ENCODE measurements around the gene F10. TPM values are rescaled to one million over a fixed set of nuclear protein-coding genes. Genes with fewer than 3 reads are reported as not detected.

Gene F10
- total RNA-seq, 5 donors from 2014 or later (not counting 1 experiment from before 2014, with no cell fraction given) = not detected

DNA sequence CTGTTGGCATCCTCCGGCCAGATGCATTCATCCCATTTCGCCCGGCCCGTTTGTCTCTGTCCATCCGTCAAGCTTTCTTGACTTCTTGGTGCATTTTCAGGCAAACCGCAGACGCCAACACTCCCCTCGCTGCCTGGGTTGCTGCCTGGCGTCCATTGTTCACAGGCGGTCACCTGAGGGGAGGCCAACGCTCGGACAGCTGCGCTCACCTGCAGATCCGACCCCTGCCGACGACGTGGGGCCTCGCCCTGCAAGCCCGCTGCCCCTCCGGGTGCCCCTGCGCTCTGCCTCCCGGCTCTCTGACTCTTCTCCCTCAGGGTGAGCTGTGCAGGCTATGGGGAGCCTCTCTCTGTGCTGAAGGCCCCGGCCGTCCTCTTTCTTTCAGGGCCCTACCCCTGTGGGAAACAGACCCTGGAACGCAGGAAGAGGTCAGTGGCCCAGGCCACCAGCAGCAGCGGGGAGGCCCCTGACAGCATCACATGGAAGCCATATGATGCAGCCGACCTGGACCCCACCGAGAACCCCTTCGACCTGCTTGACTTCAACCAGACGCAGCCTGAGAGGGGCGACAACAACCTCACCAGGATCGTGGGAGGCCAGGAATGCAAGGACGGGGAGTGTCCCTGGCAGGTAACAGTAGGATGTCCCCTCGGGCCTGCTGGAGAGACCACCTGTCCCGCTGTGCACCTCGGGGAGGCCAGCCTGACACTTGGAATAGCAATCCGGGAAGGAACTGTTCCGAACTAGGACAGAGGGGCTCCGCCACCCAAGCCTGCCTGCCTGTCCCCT is 21.1 kb downstream of the F10 start:
- ChIA-PET POLR2A (interaction anchor here in 1 of 2 donors (0.7 kb wide), 1 partner anchor 132 kb away, joined by 10 read pairs; no protein-coding TSS in a partner anchor), CTCF (no interaction called here)
- Histone ChIP-seq H3K4me3 (ENCODE audit: control insufficient read depth in 1 of 2, extremely low read depth in 1 of 2, low read length in 1 of 2) (no peak overlapping the region), H3K36me3 (ENCODE audit: control insufficient read depth in 2 of 2, extremely low read depth in 1 of 2, insufficient read depth in 1 of 2, low read length in 1 of 2) (no peaks in the 10 kb centered on the region), H3K27me3 (replicated peaks in 1 of 2; ENCODE audit: control insufficient read depth in 2 of 2, extremely low read depth in 1 of 2, insufficient read depth in 2 of 2, low read length in 1 of 2) (peaks cover 0 to 28% of the 10 kb centered on the region in 2 experiments), H3K9me3 (no peaks in the 10 kb centered on the region), H3K27ac (ENCODE audit: low read length) (no peak overlapping the region), H3K4me1 (ENCODE audit: control insufficient read depth in 1 of 2, extremely low read depth in 1 of 2, insufficient read depth in 2 of 2, low read length in 2 of 2) (no peaks in the 10 kb centered on the region)
- no peak for DNase-seq
- no peak for ATAC-seq (replicated peaks in 1 of 4)
- 88% methylated on average over 39 of the region's 39 CpGs for WGBS (ENCODE audit: insufficient coverage)
- Mint-ChIP-seq H3K36me3 (no peaks in the 10 kb centered on the region), H3K9me3 (no peaks in the 10 kb centered on the region), H3K4me1 (no peaks in the 10 kb centered on the region), H3K27me3 (peaks cover 3 to 8% of the 10 kb centered on the region in 2 donors), H3K4me3 (no peak overlapping the region), H3K27ac (no peak overlapping the region)

- H3K27me3 Mint-ChIP-seq = peaks cover 0 to 8% of the 10 kb centered on the region in 2 donors
- 84% methylated on average over 4 of the region's 12 CpGs for WGBS (ENCODE audit: insufficient coverage)
Observed at GRCh38 chr13:113144255-113144629, 21.6 kb downstream of the F10 start.

GRCh38 chr13:113145496-113145895 is 22.9 kb downstream of the F10 start:
- CTCF ChIA-PET = no interaction called here
- no peaks in the 10 kb centered on the region for H3K4me1 ChIP-seq (ENCODE audit: control insufficient read depth in 1 of 2, extremely low read depth in 1 of 2, insufficient read depth in 2 of 2, low read length in 2 of 2)
- no peak overlapping the region for H3K4me3 ChIP-seq (ENCODE audit: control insufficient read depth in 1 of 2, extremely low read depth in 1 of 2, low read length in 1 of 2)
- Mint-ChIP-seq H3K27ac (no peak overlapping the region), H3K4me3 (no peak overlapping the region), H3K27me3 (peaks cover 0 to 8% of the 10 kb centered on the region in 2 donors), H3K4me1 (no peaks in the 10 kb centered on the region), H3K36me3 (no peaks in the 10 kb centered on the region), H3K9me3 (no peaks in the 10 kb centered on the region)
- H3K36me3 ChIP-seq (ENCODE audit: control insufficient read depth in 2 of 2, extremely low read depth in 1 of 2, insufficient read depth in 1 of 2, low read length in 1 of 2) = no peaks in the 10 kb centered on the region
- WGBS (ENCODE audit: insufficient coverage) = 26% methylated on average over 7 of the region's 12 CpGs
- H3K27ac ChIP-seq (ENCODE audit: low read length) = no peak overlapping the region
- DNase-seq (no peak), ATAC-seq (replicated peaks in 1 of 4) (no peak)
- POLR2A ChIA-PET = no interaction called here
- H3K9me3 ChIP-seq = no peaks in the 10 kb centered on the region
- H3K27me3 ChIP-seq (replicated peaks in 1 of 2; ENCODE audit: control insufficient read depth in 2 of 2, extremely low read depth in 1 of 2, insufficient read depth in 2 of 2, low read length in 1 of 2) = peaks cover 0 to 32% of the 10 kb centered on the region in 2 experiments

More at GRCh38 chr13:113144255-113144629, 21.6 kb downstream of the F10 start:
- ATAC-seq (replicated peaks in 1 of 4) (no peak), DNase-seq (no peak)
- Histone ChIP-seq H3K36me3 (ENCODE audit: control insufficient read depth in 2 of 2, extremely low read depth in 1 of 2, insufficient read depth in 1 of 2, low read length in 1 of 2) (no peaks in the 10 kb centered on the region), H3K4me1 (ENCODE audit: control insufficient read depth in 1 of 2, extremely low read depth in 1 of 2, insufficient read depth in 2 of 2, low read length in 2 of 2) (no peaks in the 10 kb centered on the region), H3K9me3 (no peaks in the 10 kb centered on the region), H3K27ac (ENCODE audit: low read length) (no peak overlapping the region), H3K27me3 (replicated peaks in 1 of 2; ENCODE audit: control insufficient read depth in 2 of 2, extremely low read depth in 1 of 2, insufficient read depth in 2 of 2, low read length in 1 of 2) (peaks cover 0 to 28% of the 10 kb centered on the region in 2 experiments), H3K4me3 (ENCODE audit: control insufficient read depth in 1 of 2, extremely low read depth in 1 of 2, low read length in 1 of 2) (no peak overlapping the region)
- Mint-ChIP-seq H3K36me3 (no peaks in the 10 kb centered on the region), H3K4me3 (no peak overlapping the region), H3K4me1 (no peaks in the 10 kb centered on the region), H3K9me3 (no peaks in the 10 kb centered on the region), H3K27ac (no peak overlapping the region)
- ChIA-PET CTCF (no interaction called here), POLR2A (no interaction called here)

DNA sequence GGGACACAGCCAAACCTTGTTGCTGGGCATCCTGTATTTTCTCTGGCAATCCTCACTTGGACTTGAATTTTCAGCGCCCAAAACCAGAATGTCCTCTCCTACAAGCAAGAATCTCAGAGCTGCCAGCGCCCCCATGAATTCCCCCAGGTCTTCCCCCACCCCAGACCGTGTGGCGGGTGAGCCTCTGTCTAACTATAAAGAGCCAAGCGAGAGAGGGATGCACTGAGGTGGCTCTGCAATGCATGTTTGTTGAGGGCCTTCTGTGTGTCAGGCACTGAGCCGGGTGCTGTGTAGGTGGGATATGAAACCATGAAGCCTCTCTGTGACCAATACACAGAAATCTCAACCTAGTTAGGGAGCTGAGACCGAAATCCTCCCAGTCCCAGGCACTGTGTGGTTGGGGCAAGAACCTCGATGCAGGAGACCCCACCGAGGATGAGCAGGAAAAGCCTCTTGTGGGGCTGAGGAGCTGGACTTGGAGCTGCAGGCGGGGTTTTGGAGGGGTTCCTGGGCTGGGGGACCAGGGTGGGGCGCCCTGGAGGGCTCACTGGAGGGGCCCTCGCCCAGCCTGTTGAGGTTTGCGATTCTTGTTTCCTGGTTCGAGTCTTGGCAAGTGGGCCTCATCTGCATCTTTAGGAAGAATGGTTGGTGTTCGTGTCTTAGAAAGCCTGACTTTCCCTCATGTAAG is 23.5 kb downstream of the F10 start:
- 81% methylated on average over 9 of the region's 15 CpGs for WGBS (ENCODE audit: insufficient coverage)
- no peak overlapping the region for H3K27ac Mint-ChIP-seq
- DNase-seq (no peak), ATAC-seq (replicated peaks in 1 of 4) (no peak)
- H3K4me1 ChIP-seq (ENCODE audit: control insufficient read depth in 1 of 2, extremely low read depth in 1 of 2, insufficient read depth in 2 of 2, low read length in 2 of 2) = no peaks in the 10 kb centered on the region
- peaks cover 0 to under 1% (median 0%) of the 10 kb centered on the region in 3 donors for H3K4me1 Mint-ChIP-seq
- peaks cover 0 to 34% of the 10 kb centered on the region in 2 experiments for H3K27me3 ChIP-seq (replicated peaks in 1 of 2; ENCODE audit: control insufficient read depth in 2 of 2, extremely low read depth in 1 of 2, insufficient read depth in 2 of 2, low read length in 1 of 2)
- H3K9me3 Mint-ChIP-seq = no peaks in the 10 kb centered on the region
- H3K4me3 ChIP-seq (ENCODE audit: control insufficient read depth in 1 of 2, extremely low read depth in 1 of 2, low read length in 1 of 2) = no peak overlapping the region
- no peaks in the 10 kb centered on the region for H3K36me3 ChIP-seq (ENCODE audit: control insufficient read depth in 2 of 2, extremely low read depth in 1 of 2, insufficient read depth in 1 of 2, low read length in 1 of 2)
- no peaks in the 10 kb centered on the region for H3K36me3 Mint-ChIP-seq
- no peaks in the 10 kb centered on the region for H3K9me3 ChIP-seq
- CTCF ChIA-PET = no interaction called here
- peaks cover 0 to 8% of the 10 kb centered on the region in 2 donors for H3K27me3 Mint-ChIP-seq
- no peak overlapping the region for H3K27ac ChIP-seq (ENCODE audit: low read length)
- no peak overlapping the region for H3K4me3 Mint-ChIP-seq
- POLR2A ChIA-PET = no interaction called here

DNA sequence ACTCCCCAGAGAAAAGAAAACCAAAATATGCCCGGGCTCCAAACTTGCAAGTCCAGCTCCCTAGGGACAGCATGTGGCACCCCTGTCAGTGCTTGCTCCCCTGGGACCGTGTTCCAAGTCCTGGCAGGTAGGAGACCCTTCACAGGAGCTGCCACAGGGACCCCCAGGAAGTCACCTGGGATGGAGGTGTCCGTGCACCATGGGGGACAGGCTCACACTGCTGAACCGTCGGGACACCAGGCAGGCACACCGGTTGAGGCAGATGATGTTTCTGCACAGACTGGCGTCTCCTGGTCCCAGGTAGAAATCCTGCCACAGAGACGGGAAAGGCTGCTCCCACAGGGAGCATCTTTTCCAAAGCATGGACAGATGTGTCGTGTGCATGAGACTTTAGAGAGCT is 24.2 kb downstream of the F10 start:
- H3K27ac Mint-ChIP-seq = no peak overlapping the region
- 75% methylated on average over 7 of the region's 9 CpGs for WGBS (ENCODE audit: insufficient coverage)

DNA sequence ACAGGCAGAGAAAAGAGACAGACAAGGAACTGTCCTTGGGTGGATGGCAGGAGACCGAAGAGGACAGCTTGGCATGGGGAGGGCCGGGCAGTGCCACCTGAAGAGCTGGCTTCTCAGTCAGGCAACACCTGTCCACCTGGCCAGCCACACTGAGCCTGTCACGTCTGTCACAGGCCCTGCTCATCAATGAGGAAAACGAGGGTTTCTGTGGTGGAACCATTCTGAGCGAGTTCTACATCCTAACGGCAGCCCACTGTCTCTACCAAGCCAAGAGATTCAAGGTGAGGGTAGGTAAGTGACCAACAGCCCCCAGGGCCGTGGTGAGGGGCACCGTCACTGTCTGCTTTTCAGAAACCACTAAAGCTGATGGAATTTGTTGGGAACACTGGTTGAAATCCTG is 24.6 kb downstream of the F10 start:
- DNase-seq = no peak
- H3K9me3 Mint-ChIP-seq = no peaks in the 10 kb centered on the region
- H3K4me3 ChIP-seq (ENCODE audit: control insufficient read depth in 1 of 2, extremely low read depth in 1 of 2, low read length in 1 of 2) = no peak overlapping the region
- POLR2A ChIA-PET = no interaction called here
- no peak for ATAC-seq (replicated peaks in 1 of 4)
- H3K27ac Mint-ChIP-seq = no peak overlapping the region
- H3K27me3 Mint-ChIP-seq = peaks cover 0 to 8% of the 10 kb centered on the region in 2 donors
- H3K4me1 Mint-ChIP-seq = peaks cover 3 to 5% (median 5%) of the 10 kb centered on the region in 3 donors
- H3K9me3 ChIP-seq = no peaks in the 10 kb centered on the region
- H3K4me1 ChIP-seq (ENCODE audit: control insufficient read depth in 1 of 2, extremely low read depth in 1 of 2, insufficient read depth in 2 of 2, low read length in 2 of 2) = peaks cover 2 to 7% of the 10 kb centered on the region in 2 experiments
- H3K36me3 ChIP-seq (ENCODE audit: control insufficient read depth in 2 of 2, extremely low read depth in 1 of 2, insufficient read depth in 1 of 2, low read length in 1 of 2) = no peaks in the 10 kb centered on the region
- H3K27ac ChIP-seq (ENCODE audit: low read length) = no peak overlapping the region
- H3K4me3 Mint-ChIP-seq = no peak overlapping the region
- WGBS (ENCODE audit: insufficient coverage) = 63% methylated on average over 6 of the region's 8 CpGs
- peaks cover 2 to 44% of the 10 kb centered on the region in 2 experiments for H3K27me3 ChIP-seq (replicated peaks in 1 of 2; ENCODE audit: control insufficient read depth in 2 of 2, extremely low read depth in 1 of 2, insufficient read depth in 2 of 2, low read length in 1 of 2)
- no peaks in the 10 kb centered on the region for H3K36me3 Mint-ChIP-seq
- CTCF ChIA-PET = no interaction called here

More for the DNA sequence above, 24.2 kb downstream of the F10 start:
- no peak overlapping the region for H3K4me3 Mint-ChIP-seq
- peaks cover 0 to 8% of the 10 kb centered on the region in 2 donors for H3K27me3 Mint-ChIP-seq
- no peaks in the 10 kb centered on the region for H3K36me3 Mint-ChIP-seq
- Histone ChIP-seq H3K4me3 (ENCODE audit: control insufficient read depth in 1 of 2, extremely low read depth in 1 of 2, low read length in 1 of 2) (no peak overlapping the region), H3K27me3 (replicated peaks in 1 of 2; ENCODE audit: control insufficient read depth in 2 of 2, extremely low read depth in 1 of 2, insufficient read depth in 2 of 2, low read length in 1 of 2) (peaks cover 0 to 40% of the 10 kb centered on the region in 2 experiments), H3K36me3 (ENCODE audit: control insufficient read depth in 2 of 2, extremely low read depth in 1 of 2, insufficient read depth in 1 of 2, low read length in 1 of 2) (no peaks in the 10 kb centered on the region), H3K4me1 (ENCODE audit: control insufficient read depth in 1 of 2, extremely low read depth in 1 of 2, insufficient read depth in 2 of 2, low read length in 2 of 2) (peaks cover 0 to 2% of the 10 kb centered on the region in 2 experiments), H3K27ac (ENCODE audit: low read length) (no peak overlapping the region), H3K9me3 (no peaks in the 10 kb centered on the region)
- H3K4me1 Mint-ChIP-seq = peaks cover 0 to 3% (median under 1%) of the 10 kb centered on the region in 3 donors
- ChIA-PET POLR2A (no interaction called here), CTCF (no interaction called here)
- DNase-seq (no peak), ATAC-seq (replicated peaks in 1 of 4) (no peak)
- no peaks in the 10 kb centered on the region for H3K9me3 Mint-ChIP-seq

Data from T-cell (primary cell).